GM20000 (cell line): ENCODE measurements around the gene TMEM204.

ENCODE experiments used
- DNase-seq: peaks from one replicate; pipeline ENCODE4 v3.0.0; 2012; ENCODE audit warnings: low spot score
- TF ChIP-seq, protein P1 (sequence below): IDR thresholded peaks from 2 replicates; pipeline ENCODE4 v1.5.1; 2012; ENCODE audit warnings: mild to moderate bottlenecking, control low read depth; ENCODE audit errors: extremely low read depth, missing control alignments

Gene TMEM204

DNA sequence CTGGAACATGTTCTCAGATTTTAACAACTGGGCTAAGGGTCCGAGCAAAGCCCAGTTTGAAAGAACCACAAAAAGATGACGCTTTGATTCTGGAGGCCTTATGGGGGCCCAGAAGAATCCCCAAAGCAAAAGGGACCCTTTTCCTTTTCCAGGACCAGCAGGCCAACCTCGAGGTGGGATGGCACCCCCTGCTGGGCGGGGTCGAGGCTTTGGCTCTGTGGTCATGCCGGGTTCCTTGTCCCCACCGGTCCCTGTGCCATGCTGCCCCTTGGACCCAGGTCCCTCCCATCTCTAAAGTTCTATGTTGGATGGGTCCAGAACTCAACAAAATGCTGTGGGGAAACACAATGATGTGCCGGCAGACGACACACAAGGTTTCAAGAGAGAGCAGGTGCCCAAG, 30.9 kb downstream of the TMEM204 start:
- no peak for DNase-seq
- TF ChIP-seq, protein P1, sequence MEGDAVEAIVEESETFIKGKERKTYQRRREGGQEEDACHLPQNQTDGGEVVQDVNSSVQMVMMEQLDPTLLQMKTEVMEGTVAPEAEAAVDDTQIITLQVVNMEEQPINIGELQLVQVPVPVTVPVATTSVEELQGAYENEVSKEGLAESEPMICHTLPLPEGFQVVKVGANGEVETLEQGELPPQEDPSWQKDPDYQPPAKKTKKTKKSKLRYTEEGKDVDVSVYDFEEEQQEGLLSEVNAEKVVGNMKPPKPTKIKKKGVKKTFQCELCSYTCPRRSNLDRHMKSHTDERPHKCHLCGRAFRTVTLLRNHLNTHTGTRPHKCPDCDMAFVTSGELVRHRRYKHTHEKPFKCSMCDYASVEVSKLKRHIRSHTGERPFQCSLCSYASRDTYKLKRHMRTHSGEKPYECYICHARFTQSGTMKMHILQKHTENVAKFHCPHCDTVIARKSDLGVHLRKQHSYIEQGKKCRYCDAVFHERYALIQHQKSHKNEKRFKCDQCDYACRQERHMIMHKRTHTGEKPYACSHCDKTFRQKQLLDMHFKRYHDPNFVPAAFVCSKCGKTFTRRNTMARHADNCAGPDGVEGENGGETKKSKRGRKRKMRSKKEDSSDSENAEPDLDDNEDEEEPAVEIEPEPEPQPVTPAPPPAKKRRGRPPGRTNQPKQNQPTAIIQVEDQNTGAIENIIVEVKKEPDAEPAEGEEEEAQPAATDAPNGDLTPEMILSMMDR = no peak

DNA sequence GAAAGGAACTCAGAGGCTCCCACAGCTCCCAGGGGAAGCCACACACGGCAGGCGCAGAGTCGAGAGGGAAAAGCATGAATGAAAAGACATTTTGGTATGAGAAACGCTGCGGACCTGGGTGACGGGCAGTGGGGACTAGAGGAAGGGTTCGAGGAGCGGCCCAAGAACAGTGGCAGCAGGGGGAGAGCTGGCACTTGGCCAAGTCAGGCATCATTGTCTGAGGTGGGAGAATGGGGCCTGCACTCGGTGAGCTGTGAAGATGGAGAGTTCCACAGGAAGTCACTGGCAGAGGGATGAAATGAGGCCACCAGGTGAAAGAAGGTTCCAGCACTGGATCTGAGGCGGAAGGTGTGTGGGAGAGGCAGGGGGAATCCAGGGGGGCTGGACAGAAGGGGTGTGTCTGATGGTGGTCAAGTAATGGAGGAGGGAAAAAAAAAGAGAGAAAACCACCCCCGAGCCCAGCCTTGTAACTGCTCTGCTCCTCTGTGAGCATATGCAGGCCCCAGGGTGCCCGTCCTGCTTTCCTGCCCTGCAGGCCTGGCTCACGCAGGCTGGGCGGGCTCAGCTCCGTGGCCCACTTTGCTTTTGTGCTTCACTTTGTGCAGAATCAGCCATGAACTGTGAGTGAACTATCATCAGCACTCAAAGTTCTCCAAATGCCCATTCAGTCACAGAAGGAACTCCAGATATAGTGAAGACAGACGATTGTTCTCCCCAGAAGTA, 31.8 kb downstream of the TMEM204 start:
- no peak for DNase-seq
- TF ChIP-seq, protein P1 = no peak

DNA sequence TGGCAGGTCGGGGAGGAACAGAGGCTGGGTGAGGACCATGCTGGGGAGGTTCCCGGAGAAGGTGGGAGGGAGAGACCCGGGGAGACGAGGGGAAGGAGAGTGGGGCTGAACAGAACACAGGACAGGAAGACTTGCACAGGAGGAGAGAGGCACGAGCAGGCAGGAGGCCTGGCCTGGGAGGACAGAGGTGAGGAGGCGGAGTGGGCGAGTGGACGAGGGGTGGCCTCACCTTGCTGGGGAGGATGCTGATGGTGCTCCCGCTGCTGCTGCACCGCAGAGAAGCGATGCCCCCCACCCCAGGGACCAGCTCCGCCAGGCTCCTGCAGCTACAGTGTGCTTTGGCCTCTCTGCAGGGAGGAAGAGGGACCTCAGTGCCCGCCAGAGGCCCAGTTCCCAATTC, 34.5 kb downstream of the TMEM204 start:
- TF ChIP-seq, protein P1 = no peak
- DNase-seq = no peak

DNA sequence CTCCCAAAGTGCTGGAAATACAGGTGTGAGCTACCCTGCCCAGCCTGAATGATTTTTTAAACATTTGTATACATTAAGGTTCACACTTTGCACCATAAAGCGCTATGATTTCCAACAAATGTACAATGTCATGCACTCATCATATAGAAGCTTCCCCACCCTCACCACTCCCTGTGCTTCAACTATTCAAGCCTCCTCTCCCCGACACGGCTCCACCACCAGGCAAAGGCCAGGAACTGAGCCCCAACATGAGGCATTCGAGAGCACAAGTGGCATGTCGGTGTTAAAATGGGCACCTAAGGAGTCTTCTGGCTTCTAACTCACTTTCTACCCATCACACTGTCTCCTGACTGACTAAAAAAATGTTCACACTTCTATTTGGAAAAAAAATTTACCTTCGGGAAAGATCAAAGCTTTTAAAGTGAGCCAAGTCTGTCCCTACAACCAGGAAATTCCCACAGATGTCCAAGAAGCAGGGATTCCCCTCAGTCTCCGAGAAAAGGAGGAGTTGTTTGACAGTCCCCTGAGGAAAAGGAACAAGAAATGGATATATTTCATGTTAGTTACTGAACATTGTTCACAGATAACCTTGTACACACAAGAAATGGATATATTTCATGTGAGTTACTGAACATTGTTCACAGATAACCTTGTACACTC, 37.7 kb downstream of the TMEM204 start:
- TF ChIP-seq, protein P1 = no peak
- no peak for DNase-seq

DNA sequence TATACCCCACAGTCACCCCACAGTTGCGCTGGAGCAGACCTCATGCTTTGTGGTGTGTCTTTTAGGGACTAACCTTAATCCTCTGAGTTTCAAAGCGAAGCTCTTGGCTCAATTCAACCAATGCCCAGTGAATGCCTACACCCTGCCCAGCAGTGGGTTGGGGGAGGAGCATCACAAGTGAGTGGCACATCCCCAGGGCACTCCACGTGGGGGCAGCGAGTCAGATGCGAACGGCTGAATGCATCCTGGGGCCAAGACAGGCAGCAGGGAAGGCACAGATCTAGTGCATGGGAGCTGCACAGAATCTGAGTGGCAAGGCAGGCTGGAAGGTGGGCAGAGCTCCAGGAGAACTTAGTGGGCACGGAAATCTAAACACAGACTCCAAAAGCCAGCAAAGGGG, 39.2 kb downstream of the TMEM204 start:
- TF ChIP-seq, protein P1 = no peak
- DNase-seq = no peak

DNA sequence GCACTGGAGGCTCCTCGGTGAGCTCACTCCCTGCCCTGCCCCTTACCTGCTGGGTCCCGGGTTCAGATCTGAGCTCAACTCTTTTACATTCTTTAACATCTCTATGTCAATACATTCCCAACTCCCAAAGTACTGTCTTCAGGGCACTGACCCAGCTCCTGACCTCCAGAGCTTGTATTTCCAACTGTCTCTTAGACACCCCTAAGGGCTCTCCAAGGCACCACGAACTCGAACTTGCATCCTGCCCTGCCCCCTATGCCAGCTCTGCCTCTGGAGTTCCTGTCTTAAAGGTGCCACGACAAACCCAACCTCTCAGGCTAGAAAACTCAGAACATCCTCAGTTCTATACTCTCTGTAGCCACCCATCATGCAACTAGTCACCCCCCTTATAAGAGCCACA, 39.8 kb downstream of the TMEM204 start:
- TF ChIP-seq, protein P1 = no peak
- DNase-seq = no peak

DNA sequence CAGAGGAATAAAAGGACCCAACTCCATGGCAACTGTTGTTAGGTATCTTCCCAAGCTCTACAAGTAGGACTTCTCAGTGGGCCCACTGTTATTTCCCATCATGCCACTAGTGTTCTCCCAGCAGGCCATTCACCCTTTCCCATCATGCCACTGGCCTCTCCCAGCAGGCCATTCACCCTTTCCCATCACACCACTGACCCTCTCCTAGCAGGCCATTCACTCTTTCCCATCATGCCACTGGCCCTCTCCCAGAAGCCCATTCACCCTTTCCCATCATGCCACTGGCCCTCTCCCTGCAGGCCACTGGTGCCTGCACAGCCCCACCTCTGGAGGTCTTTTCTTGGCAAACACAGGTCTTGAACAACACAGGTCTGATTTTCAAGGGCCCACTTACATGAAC, 42.1 kb downstream of the TMEM204 start:
- DNase-seq = no peak
- TF ChIP-seq, protein P1 = no peak
